NCI-H2171 (cell line): Measurements from ENCODE around the gene PTPRE.

Source experiments
- DNase-seq: peaks from one replicate; lab custom pipeline; 2025; lab: John Stamatoyannopoulos, UW

PTPRE gene

GRCh38 chr10:128095753-128096469 is 189.0 kb downstream of the PTPRE start:
- no peak for DNase-seq

- DNase-seq: no peak
These were observed 189.7 kb downstream of the PTPRE start for GRCh38 chr10:128096486-128097199.

GRCh38 chr10:128097783-128098182 is 190.9 kb downstream of the PTPRE start:
- no peak for DNase-seq

- no peak for DNase-seq
These were observed 191.7 kb downstream of the PTPRE start for GRCh38 chr10:128098631-128099030.

- no peak for DNase-seq
These were observed 193.0 kb downstream of the PTPRE start for GRCh38 chr10:128099901-128100300.

- DNase-seq: no peak
These were observed 195.0 kb downstream of the PTPRE start for GRCh38 chr10:128101901-128102300.

GRCh38 chr10:128102480-128103228 is 195.8 kb downstream of the PTPRE start:
- no peak for DNase-seq

GRCh38 chr10:128103229-128103714 is 196.4 kb downstream of the PTPRE start:
- no peak for DNase-seq

- no peak for DNase-seq
These were observed 198.5 kb downstream of the PTPRE start for GRCh38 chr10:128105383-128105782.

- DNase-seq: no peak
These were observed 202.8 kb downstream of the PTPRE start for GRCh38 chr10:128109707-128110106.

- no peak for DNase-seq
These were observed 203.4 kb downstream of the PTPRE start for GRCh38 chr10:128110339-128110738.

GRCh38 chr10:128111696-128112095 is 204.8 kb downstream of the PTPRE start:
- no peak for DNase-seq

- no peak for DNase-seq
These were observed 206.1 kb downstream of the PTPRE start for GRCh38 chr10:128113026-128113425.

- DNase-seq: no peak
These were observed 208.0 kb downstream of the PTPRE start for GRCh38 chr10:128114901-128115300.

GRCh38 chr10:128115356-128115755 is 208.5 kb downstream of the PTPRE start:
- DNase-seq: no peak

- DNase-seq: no peak
These were observed 209.3 kb downstream of the PTPRE start for GRCh38 chr10:128116187-128116586.

GRCh38 chr10:128116851-128117615 is 210.1 kb downstream of the PTPRE start:
- DNase-seq: no peak

- DNase-seq: no peak
These were observed 215.0 kb downstream of the PTPRE start for GRCh38 chr10:128121750-128122412.

- no peak for DNase-seq
These were observed 216.0 kb downstream of the PTPRE start for GRCh38 chr10:128122931-128123330.

- DNase-seq: no peak
These were observed 216.9 kb downstream of the PTPRE start for GRCh38 chr10:128123846-128124245.

GRCh38 chr10:128124813-128125403 is 218.0 kb downstream of the PTPRE start:
- no peak for DNase-seq
